Neural progenitor cell (in vitro differentiated cells): Measurements from ENCODE around the gene NPIPB4. TPM values are rescaled to one million over a fixed set of nuclear protein-coding genes. Genes with fewer than 3 reads are reported as not detected.
A peak's percentile ranks its signal among the peaks of the same experiment; 100 is the strongest.
"Not testable (repeated sequence)": the region's sequence is repeated elsewhere in the genome, so short reads cannot be mapped to it uniquely, and the experiment has no call there.

Source experiments
- DNase-seq: peaks from one replicate; pipeline ENCODE4 v3.0.0-alpha.2; 2016; ENCODE audit warnings: low spot score
- H2AFZ ChIP-seq: fragments of 200-600 bp; sonication (generic); replicated peaks from 2 replicates; pipeline ENCODE4 v1.6.1; 2016; ENCODE audit warnings: antibody characterized with exemption
- H3F3A ChIP-seq: fragments of 200-600 bp; sonication (generic); 2 replicates; pipeline ENCODE4 v1.6.1; 2016; ENCODE audit warnings: antibody characterized with exemption, low read depth
- H3K27ac ChIP-seq: fragments of 200-600 bp; sonication (generic); 2 replicates; pipeline ENCODE4 v1.5.1; 2016; ENCODE audit warnings: mild to moderate bottlenecking
- H3K27me3 ChIP-seq: fragments of 200-600 bp; sonication (generic); 2 replicates; pipeline ENCODE4 v1.6.1; 2016; ENCODE audit warnings: mild to moderate bottlenecking, moderate library complexity
- H3K36me3 ChIP-seq: fragments of 200-600 bp; sonication (generic); 2 replicates; pipeline ENCODE4 v1.5.1; 2016
- H3K4me1 ChIP-seq: fragments of 200-600 bp; sonication (generic); 2 replicates; pipeline ENCODE4 v1.6.1; 2016; ENCODE audit warnings: mixed run types
- H3K4me2 ChIP-seq: fragments of 200-600 bp; sonication (generic); 2 replicates; pipeline ENCODE4 v1.6.1; 2016
- H3K4me3 ChIP-seq: fragments of 200-600 bp; sonication (generic); 2 replicates; pipeline ENCODE4 v1.5.1; 2016
- H3K79me2 ChIP-seq: fragments of 200-600 bp; sonication (generic); 2 replicates; pipeline ENCODE4 v1.6.1; 2016; ENCODE audit warnings: low read depth
- H3K9ac ChIP-seq: fragments of 200-600 bp; sonication (generic); 2 replicates; pipeline ENCODE4 v1.6.1; 2016
- H3K9me3 ChIP-seq: fragments of 200-600 bp; sonication (generic); 2 replicates; pipeline ENCODE4 v1.5.1; 2016; ENCODE audit warnings: low read depth
- H4K20me1 ChIP-seq: fragments of 200-600 bp; sonication (generic); 2 replicates; pipeline ENCODE4 v1.6.1; 2016; ENCODE audit warnings: low read depth
- H3K27ac Mint-ChIP-seq: 3 replicates; pipeline ENCODE4 v1.8.0; 2021; ENCODE audit warnings: mixed read lengths
- H3K27me3 Mint-ChIP-seq: 2 replicates; pipeline ENCODE4 v1.8.0; 2022; ENCODE audit warnings: low read depth, mild to moderate bottlenecking, inconsistent platforms, moderate library complexity, mixed read lengths; ENCODE audit not compliant: insufficient read depth
- H3K36me3 Mint-ChIP-seq: 3 replicates; pipeline ENCODE4 v1.8.0; 2021; ENCODE audit warnings: mixed read lengths
- H3K4me1 Mint-ChIP-seq: 3 replicates; pipeline ENCODE4 v1.8.0; 2021; ENCODE audit warnings: mixed read lengths
- H3K4me3 Mint-ChIP-seq: 3 replicates; pipeline ENCODE4 v1.8.0; 2021; ENCODE audit warnings: mild to moderate bottlenecking, moderate library complexity, mixed read lengths
- H3K9me3 Mint-ChIP-seq: 3 replicates; pipeline ENCODE4 v1.8.0; 2020; ENCODE audit warnings: mixed read lengths
- total RNA-seq: library from RNA; depleted of rRNA; stranded (reverse); fragments of >200 nt; gene quantifications from 2 replicates; pipeline ENCODE4 v1.2.3, GENCODE V29; 2015; ENCODE audit warnings: low replicate concordance

The NPIPB4 gene
- total RNA-seq, 1 donor from 2014 or later: 11.0 TPM

DNA sequence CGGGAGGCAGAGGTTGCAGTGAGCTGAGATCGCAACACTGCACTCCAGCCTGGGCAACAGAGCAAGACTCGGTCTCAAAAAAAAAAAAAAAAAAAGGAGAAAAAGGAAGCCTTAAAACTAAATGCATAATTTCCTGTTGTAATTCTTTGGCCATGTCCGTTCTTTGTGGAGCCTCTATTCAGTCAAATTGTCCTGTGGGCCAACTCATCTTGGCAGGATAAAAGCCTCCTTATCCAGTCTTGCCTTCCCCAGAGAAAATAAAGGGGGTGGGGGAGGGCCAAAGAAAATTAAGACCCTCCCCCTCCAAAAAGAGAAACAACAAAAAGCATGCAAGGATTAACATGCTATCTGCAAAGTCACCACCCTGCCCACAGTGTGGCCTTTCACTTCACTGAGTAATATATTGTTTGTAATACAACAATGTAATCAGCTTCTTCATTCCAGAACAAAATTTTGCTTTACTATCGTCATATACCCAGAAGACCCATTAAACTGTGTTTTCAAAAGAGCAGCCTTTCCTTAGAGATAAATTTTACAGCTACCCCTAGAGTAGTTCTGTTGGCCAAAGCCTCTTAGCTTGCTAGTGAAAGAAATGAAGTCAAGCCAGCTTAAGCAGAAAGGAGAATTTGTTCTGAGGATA is 31.4 kb downstream of the NPIPB4 start:
- not testable (repeated sequence) for H3K4me1 ChIP-seq, H3K27ac Mint-ChIP-seq, H3K9me3 Mint-ChIP-seq, H3K79me2 ChIP-seq, H3K9me3 ChIP-seq, H4K20me1 ChIP-seq, H3K9ac ChIP-seq, H2AFZ ChIP-seq, H3F3A ChIP-seq, H3K4me3 ChIP-seq, H3K27me3 Mint-ChIP-seq, H3K4me1 Mint-ChIP-seq, H3K27ac ChIP-seq, DNase-seq, H3K36me3 ChIP-seq, H3K27me3 ChIP-seq, H3K4me2 ChIP-seq, H3K4me3 Mint-ChIP-seq, H3K36me3 Mint-ChIP-seq

DNA sequence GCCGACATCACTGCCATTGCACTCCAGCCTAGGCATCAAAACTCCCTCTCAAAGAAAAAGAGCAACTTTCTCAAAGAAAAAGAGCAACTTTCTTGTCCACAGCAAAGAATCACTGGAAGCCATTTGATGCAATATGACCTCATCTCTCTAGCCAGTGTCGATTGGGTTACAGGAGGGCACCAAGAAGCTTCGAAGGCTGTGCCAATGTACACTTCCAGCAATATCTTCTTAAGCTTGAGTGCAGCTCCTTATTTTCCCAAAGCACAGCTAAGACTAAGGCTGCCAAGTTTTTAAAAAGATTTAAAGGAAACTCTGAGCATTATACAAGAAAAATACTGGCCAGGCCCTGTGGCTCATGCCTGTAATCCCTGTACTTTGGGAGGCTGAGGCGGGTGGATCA is 32.0 kb downstream of the NPIPB4 start:
- H3K4me2 ChIP-seq, H3K27me3 Mint-ChIP-seq, H3K36me3 ChIP-seq, H3K36me3 Mint-ChIP-seq, H3F3A ChIP-seq, H3K4me1 ChIP-seq, H3K4me1 Mint-ChIP-seq, H4K20me1 ChIP-seq, H2AFZ ChIP-seq, H3K4me3 ChIP-seq, DNase-seq, H3K9ac ChIP-seq, H3K9me3 ChIP-seq, H3K79me2 ChIP-seq, H3K27ac Mint-ChIP-seq, H3K27me3 ChIP-seq, H3K9me3 Mint-ChIP-seq, H3K4me3 Mint-ChIP-seq, H3K27ac ChIP-seq: not testable (repeated sequence)

DNA sequence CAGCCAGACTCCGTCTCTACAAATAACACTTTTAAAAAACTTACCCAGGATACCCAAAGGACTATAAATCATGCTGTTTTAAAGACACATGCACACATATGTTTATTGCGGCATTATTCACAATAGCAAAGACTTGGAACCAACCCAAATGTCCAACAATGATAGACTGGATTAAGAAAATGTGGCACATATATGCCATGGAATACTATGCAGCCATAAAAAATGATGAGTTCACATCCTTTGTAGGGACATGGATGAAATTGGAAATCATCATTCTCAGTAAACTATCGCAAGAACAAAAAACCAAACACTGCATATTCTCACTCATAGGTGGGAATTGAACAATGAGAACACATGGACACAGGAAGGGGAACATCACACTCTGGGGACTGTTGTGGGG is 34.3 kb downstream of the NPIPB4 start:
- not testable (repeated sequence) for H3K27me3 ChIP-seq, H3K4me3 ChIP-seq, H3K9me3 ChIP-seq, H2AFZ ChIP-seq, H3F3A ChIP-seq, H3K9ac ChIP-seq, H3K4me1 ChIP-seq, H3K27ac ChIP-seq, H3K36me3 ChIP-seq, H3K9me3 Mint-ChIP-seq, H3K27me3 Mint-ChIP-seq, H3K4me3 Mint-ChIP-seq, H3K27ac Mint-ChIP-seq, H4K20me1 ChIP-seq, H3K4me1 Mint-ChIP-seq, H3K36me3 Mint-ChIP-seq, DNase-seq, H3K4me2 ChIP-seq
- H3K79me2 ChIP-seq: peaks cover 13% of the 10 kb centered on the region

DNA sequence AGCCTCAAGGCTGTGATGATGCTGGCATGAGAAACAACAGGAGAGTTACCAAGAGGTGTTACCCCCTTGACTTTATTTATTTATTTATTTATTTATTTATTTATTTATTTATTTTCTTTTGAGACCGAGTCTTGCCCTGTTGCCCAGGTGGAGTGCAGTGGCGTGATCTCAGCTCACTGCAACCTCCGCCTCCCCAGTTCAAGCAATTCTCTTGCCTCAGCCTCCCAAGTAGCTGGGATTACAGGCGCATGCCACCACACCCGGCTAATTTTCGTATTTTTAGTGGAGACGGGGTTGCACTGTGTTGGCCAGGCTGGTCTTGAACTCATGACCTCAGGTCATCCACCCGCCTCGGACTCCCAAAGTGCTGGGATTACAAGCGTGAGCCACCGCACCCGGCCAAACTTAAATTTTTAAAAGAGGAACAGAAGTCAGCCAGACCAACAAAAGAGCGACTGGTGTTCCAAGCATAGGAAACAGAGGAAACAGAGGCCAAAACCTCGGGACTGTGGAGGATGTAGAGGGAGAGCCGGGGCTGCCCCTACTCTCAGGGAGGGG is 36.6 kb downstream of the NPIPB4 start:
- not testable (repeated sequence) for H3K4me1 Mint-ChIP-seq, H3K9ac ChIP-seq, DNase-seq, H3K9me3 ChIP-seq, H3K9me3 Mint-ChIP-seq, H3K4me1 ChIP-seq, H3K27ac ChIP-seq, H3F3A ChIP-seq, H3K36me3 ChIP-seq, H3K27me3 Mint-ChIP-seq, H3K27me3 ChIP-seq, H3K36me3 Mint-ChIP-seq, H4K20me1 ChIP-seq
- Histone ChIP-seq H3K4me3 (peak overlapping the region; percentile 65), H3K4me2 (peak overlapping the region; percentile 68), H3K79me2 (peaks cover 13% of the 10 kb centered on the region), H2AFZ (peak overlapping the region; percentile 90)
- H3K4me3 Mint-ChIP-seq: peak overlapping the region; percentile 92
- peak overlapping the region; percentile 98 for H3K27ac Mint-ChIP-seq

DNA sequence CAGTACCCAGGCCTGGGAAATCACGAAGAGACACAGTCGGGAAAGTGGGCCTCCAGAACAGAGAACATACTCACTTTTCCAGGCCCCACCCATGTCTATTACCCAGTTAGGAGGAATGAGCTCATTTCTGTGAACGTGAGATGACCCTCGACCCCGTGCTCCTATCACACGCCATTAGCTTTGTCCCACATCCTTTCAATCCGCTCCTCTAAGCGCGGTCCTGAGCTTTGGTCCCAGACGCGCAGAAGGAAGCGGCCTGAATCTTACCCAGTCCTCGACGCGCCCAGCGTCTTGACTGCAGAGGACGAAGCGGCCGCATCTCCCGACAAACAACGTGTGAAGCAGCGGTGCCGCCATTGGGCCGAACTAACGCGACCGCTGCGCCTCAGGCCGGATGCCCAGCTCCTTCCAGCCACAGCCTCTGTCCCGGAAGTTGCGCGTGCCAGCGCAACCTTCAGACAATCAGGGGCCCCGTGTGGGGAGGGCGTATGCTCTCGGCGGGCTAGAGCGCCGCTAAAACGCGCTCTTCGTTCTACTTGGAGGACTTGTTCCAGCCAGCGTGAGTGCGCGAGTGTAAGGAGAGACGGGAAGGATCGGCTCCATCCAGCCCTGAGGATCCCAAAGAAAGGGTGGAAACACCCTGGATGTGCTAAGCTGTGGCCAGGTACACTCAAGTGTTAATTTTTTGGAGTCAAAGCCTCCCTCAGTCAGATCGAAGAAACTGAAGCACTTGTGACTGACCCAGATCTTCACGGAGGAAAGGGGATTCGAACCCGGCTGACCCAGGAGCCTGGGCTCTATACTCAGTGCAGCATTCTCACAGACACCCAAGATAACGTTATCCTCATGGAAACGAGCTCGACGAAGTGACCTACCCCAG is 37.3 kb downstream of the NPIPB4 start:
- Histone ChIP-seq H2AFZ (peak overlapping the region; percentile 90), H3K9ac (peak overlapping the region; percentile 49), H3K4me3 (peak overlapping the region; percentile 65), H3K79me2 (peaks cover 13% of the 10 kb centered on the region), H3K4me2 (peak overlapping the region; percentile 68)
- H3F3A ChIP-seq, H3K4me1 ChIP-seq, H3K9me3 Mint-ChIP-seq, H4K20me1 ChIP-seq, H3K9me3 ChIP-seq, H3K36me3 Mint-ChIP-seq, H3K4me1 Mint-ChIP-seq, H3K27me3 ChIP-seq, H3K27ac ChIP-seq, H3K27me3 Mint-ChIP-seq, H3K36me3 ChIP-seq: not testable (repeated sequence)
- DNase-seq: peak; percentile 86
- peak overlapping the region; percentile 98 for H3K27ac Mint-ChIP-seq
- H3K4me3 Mint-ChIP-seq: peak overlapping the region; percentile 92

DNA sequence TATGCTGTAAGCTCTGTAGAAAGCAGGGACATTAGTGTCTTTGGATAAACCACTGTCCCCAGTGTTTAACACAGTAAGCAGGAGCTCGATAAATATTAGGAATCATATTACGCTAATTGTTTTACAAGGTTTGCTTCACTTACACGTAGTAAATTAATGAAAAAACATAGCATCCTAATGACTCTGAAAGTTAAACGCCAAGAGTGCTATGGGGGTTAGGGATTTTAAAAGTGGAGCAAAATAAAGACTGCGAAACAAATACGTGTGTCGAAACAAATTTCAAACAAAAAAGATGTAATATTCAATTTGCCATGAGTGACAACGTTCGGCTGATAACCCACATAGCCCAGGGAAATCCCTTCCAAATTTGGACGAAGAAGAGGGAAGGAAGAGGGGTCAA is 37.9 kb downstream of the NPIPB4 start:
- not testable (repeated sequence) for H3K27me3 ChIP-seq, H3F3A ChIP-seq, H3K4me1 ChIP-seq, H3K36me3 Mint-ChIP-seq, H3K9me3 ChIP-seq, H3K9ac ChIP-seq, H3K27ac ChIP-seq, H3K27ac Mint-ChIP-seq, H3K4me1 Mint-ChIP-seq, H3K9me3 Mint-ChIP-seq, H3K27me3 Mint-ChIP-seq, H3K36me3 ChIP-seq, H4K20me1 ChIP-seq, DNase-seq
- peaks cover 13% of the 10 kb centered on the region for H3K79me2 ChIP-seq
- peak overlapping the region; percentile 65 for H3K4me3 ChIP-seq
- peak overlapping the region; percentile 68 for H3K4me2 ChIP-seq
- H2AFZ ChIP-seq: peak overlapping the region; percentile 90
- peak overlapping the region; percentile 92 for H3K4me3 Mint-ChIP-seq

DNA sequence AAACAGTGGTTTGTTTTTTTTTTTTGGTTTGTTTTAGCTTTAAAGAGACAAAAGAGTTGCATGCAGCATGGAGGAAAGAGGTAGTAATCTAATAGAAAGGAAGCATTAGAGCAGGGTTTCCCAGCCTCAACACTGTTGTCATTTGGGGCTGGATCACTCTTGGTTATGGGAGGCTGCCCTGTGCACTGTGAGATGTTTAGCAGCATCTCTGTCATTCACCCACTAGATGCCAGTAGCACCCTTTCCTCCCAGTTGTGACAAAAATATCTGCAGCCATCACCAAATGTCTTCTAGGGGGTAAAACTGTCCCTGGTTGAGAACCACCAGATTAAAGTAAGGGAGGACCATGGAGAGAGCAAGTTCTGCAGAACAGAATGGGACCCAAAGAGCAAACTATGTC is 40.5 kb downstream of the NPIPB4 start:
- H3K4me1 ChIP-seq, H2AFZ ChIP-seq, H3K9ac ChIP-seq, H3K27ac Mint-ChIP-seq, H3K27me3 Mint-ChIP-seq, H3K4me2 ChIP-seq, H3K9me3 ChIP-seq, H3K36me3 ChIP-seq, H3K4me1 Mint-ChIP-seq, H3K4me3 Mint-ChIP-seq, H4K20me1 ChIP-seq, H3K36me3 Mint-ChIP-seq, H3K27ac ChIP-seq, H3F3A ChIP-seq, H3K9me3 Mint-ChIP-seq, DNase-seq, H3K27me3 ChIP-seq, H3K4me3 ChIP-seq: not testable (repeated sequence)
- H3K79me2 ChIP-seq: peaks cover 13% of the 10 kb centered on the region

DNA sequence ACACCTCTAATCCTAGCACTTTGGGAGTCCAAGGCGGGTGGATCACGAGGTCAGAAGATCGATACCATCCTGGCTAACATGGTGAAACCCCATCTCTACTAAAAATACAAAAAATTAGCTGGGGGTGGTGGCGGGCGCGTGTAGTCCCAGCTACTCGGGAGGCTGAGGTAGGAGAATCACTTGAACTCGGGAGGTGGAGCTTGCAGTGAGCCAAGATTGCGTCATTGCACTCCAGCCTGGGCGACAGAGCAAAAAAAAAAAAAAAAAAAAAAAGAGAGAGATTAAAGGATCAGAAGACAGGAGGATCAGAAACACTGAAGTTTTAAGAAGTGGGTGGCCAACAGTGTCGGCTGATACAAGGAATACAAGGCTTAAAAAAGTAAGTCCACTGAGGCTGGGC is 41.9 kb downstream of the NPIPB4 start:
- not testable (repeated sequence) for H4K20me1 ChIP-seq, H3K9ac ChIP-seq, H3K9me3 Mint-ChIP-seq, H3K27ac Mint-ChIP-seq, H3K4me3 ChIP-seq, H3K4me2 ChIP-seq, H3K4me3 Mint-ChIP-seq, H3K27me3 ChIP-seq, DNase-seq, H3K27ac ChIP-seq, H3K36me3 Mint-ChIP-seq, H3K27me3 Mint-ChIP-seq, H2AFZ ChIP-seq, H3K36me3 ChIP-seq, H3F3A ChIP-seq, H3K4me1 Mint-ChIP-seq, H3K4me1 ChIP-seq, H3K9me3 ChIP-seq
- peaks cover 13% of the 10 kb centered on the region for H3K79me2 ChIP-seq
